HCT116 (cell line): ENCODE results near the gene PDK2. TPM values are rescaled to one million over a fixed set of nuclear protein-coding genes. Genes with fewer than 3 reads are reported as not detected.

Source experiments
- ATAC-seq: fragments of 200-7000 bp; cut with Tn5 transposase; 2 replicates; pipeline ENCODE4 v1.9.1; 2020; ENCODE audit warnings: mild to moderate bottlenecking, moderate library complexity
- BruUV-seq: library from RNA; stranded (reverse); fragments of 400-500 nt; replicated peaks from 2 replicates; lab custom pipeline; 2021; lab: Mats Ljungman, UMichigan
- CTCF ChIA-PET: fragments of 300-600 bp; sonication (Branson Sonifier 250); formaldehyde crosslinking; loops from one replicate; lab custom pipeline; 2021; ENCODE audit warnings: antibody characterized with exemption; lab: Charles Lee
- POLR2A ChIA-PET: fragments of 300-600, 350-600 bp; sonication (Branson Sonifier 250); formaldehyde crosslinking; loops from one replicate; lab custom pipeline; 2021; ENCODE audit warnings: antibody characterized with exemption; lab: Charles Lee
- RAD21 ChIA-PET, 2 experiments: fragments of 300-600 bp; sonication (Branson Sonifier 250); formaldehyde crosslinking; loops; one replicate each; lab custom pipeline; 2023; ENCODE audit warnings: low total read pairs in 2 of 2; ENCODE audit not compliant: uncharacterized antibody in 2 of 2, unreplicated experiment in 2 of 2, low non-redundant PET in 1 of 2; lab: Charles Lee
- DNase-seq: peaks from one replicate; pipeline ENCODE4 v3.0.0-alpha.2; 2010; ENCODE audit warnings: low read depth, low spot score
- H2AFZ ChIP-seq: fragments of 200-600 bp; shearing (Covaris generic), sonication (generic); 2 replicates; pipeline ENCODE4 v1.6.1; 2017; ENCODE audit warnings: low read depth, mixed run types, mixed read lengths, antibody characterized with exemption, low read length; ENCODE audit not compliant: poor library complexity, severe bottlenecking
- H3K27ac ChIP-seq: 2 replicates; pipeline ENCODE4 v1.5.1; 2012; ENCODE audit warnings: low read depth, low read length
- H3K27me3 ChIP-seq: fragments of 200-600 bp; sonication (generic); 2 replicates; pipeline ENCODE4 v1.6.1; 2016; ENCODE audit warnings: mixed run types, low read length, mixed read lengths; ENCODE audit not compliant: insufficient read depth
- H3K36me3 ChIP-seq, 2 experiments: fragments of 200-500 bp in 1 of 2; fragments of 200-600 bp in 1 of 2; sonication (Bioruptor generic) in 1 of 2; sonication (generic) in 1 of 2; 2 replicates each; pipeline versions ENCODE4 v1.5.1 to v1.6.1; 2014 to 2016; ENCODE audit warnings: low read length in 2 of 2, inconsistent platforms in 1 of 2, mixed read lengths in 1 of 2, mixed run types in 1 of 2; ENCODE audit not compliant: insufficient read depth in 2 of 2, control insufficient read depth in 1 of 2
- H3K4me1 ChIP-seq, 2 experiments: fragments of 200-600 bp in 1 of 2; sonication (generic) in 1 of 2; 2 replicates each; pipeline versions ENCODE4 v1.5.1 to v1.6.1; 2012 to 2017; ENCODE audit warnings: low read length in 2 of 2, inconsistent platforms in 1 of 2, mild to moderate bottlenecking in 1 of 2, mixed read lengths in 1 of 2, mixed run types in 1 of 2, moderate library complexity in 1 of 2; ENCODE audit not compliant: insufficient read depth in 2 of 2, control insufficient read depth in 1 of 2
- H3K4me2 ChIP-seq: fragments of 200-600 bp; sonication (generic); 2 replicates; pipeline ENCODE4 v1.6.1; 2017; ENCODE audit warnings: mixed run types, low read length, mixed read lengths
- H3K4me3 ChIP-seq, 2 experiments: fragments of 200-600 bp in 1 of 2; sonication (generic) in 1 of 2; replicated peaks in 1 of 2; 2 replicates each; pipeline ENCODE4 v1.5.1; 2011 to 2016; ENCODE audit warnings: low read length in 2 of 2, control low read depth in 1 of 2, low read depth in 1 of 2, mild to moderate bottlenecking in 1 of 2, mixed read lengths in 1 of 2, mixed run types in 1 of 2
- H3K79me2 ChIP-seq: fragments of 200-600 bp; sonication (generic); 2 replicates; pipeline ENCODE4 v1.6.1; 2017; ENCODE audit warnings: mild to moderate bottlenecking, mixed run types, low read length, moderate library complexity, mixed read lengths; ENCODE audit not compliant: insufficient read depth
- H3K9ac ChIP-seq: fragments of 200-600 bp; sonication (generic); 2 replicates; pipeline ENCODE4 v1.6.1; 2016; ENCODE audit warnings: low read length, mixed read lengths
- H3K9me2 ChIP-seq: fragments of 200-600 bp; sonication (generic), shearing (Covaris generic); 2 replicates; pipeline ENCODE4 v1.6.1; 2017; ENCODE audit warnings: mixed run types, mild to moderate bottlenecking, moderate library complexity; ENCODE audit not compliant: insufficient read depth
- H3K9me3 ChIP-seq, 2 experiments: fragments of 200-500 bp in 1 of 2; fragments of 200-600 bp in 1 of 2; sonication (Bioruptor generic) in 1 of 2; sonication (generic) in 1 of 2; 2 replicates each; pipeline ENCODE4 v1.6.1; 2014 to 2017; ENCODE audit warnings: low read length in 2 of 2, mixed read lengths in 2 of 2, inconsistent platforms in 1 of 2, low read depth in 1 of 2, mild to moderate bottlenecking in 1 of 2, mixed run types in 1 of 2, moderate library complexity in 1 of 2; ENCODE audit not compliant: control insufficient read depth in 1 of 2, insufficient read depth in 1 of 2
- H4K20me1 ChIP-seq: fragments of 200-600 bp; sonication (generic), shearing (Covaris generic); 2 replicates; pipeline ENCODE4 v1.6.1; 2017; ENCODE audit warnings: mixed run types, mild to moderate bottlenecking, moderate library complexity; ENCODE audit not compliant: insufficient read depth
- ATF3 ChIP-seq: IDR thresholded peaks from 2 replicates; pipeline ENCODE4 v1.6.1; 2012
- CEBPB ChIP-seq: IDR thresholded peaks from 2 replicates; pipeline ENCODE4 v1.6.1; 2012; ENCODE audit warnings: low read depth
- CTCF ChIP-seq, 3 experiments: fragments of 200-600 bp in 1 of 3; sonication (generic) in 1 of 3; IDR thresholded peaks in 2 of 3; conservative IDR thresholded peaks in 1 of 3; 2 replicates each; pipeline ENCODE4 v1.5.1; 2012 to 2017; ENCODE audit warnings: low read depth in 2 of 3, low read length in 2 of 3, antibody characterized with exemption in 1 of 3, borderline replicate concordance in 1 of 3, control low read depth in 1 of 3, mild to moderate bottlenecking in 1 of 3, mixed read lengths in 1 of 3, mixed run types in 1 of 3, moderate library complexity in 1 of 3; ENCODE audit not compliant: insufficient read depth in 1 of 3
- EGR1 ChIP-seq: IDR thresholded peaks from 2 replicates; pipeline ENCODE4 v1.6.1; 2012; ENCODE audit warnings: low read depth
- ELF1 ChIP-seq: IDR thresholded peaks from 2 replicates; pipeline ENCODE4 v1.6.1; 2012; ENCODE audit warnings: low read depth, borderline replicate concordance
- EZH2 ChIP-seq: fragments of 200-600 bp; sonication (generic); IDR thresholded peaks from 2 replicates; pipeline ENCODE4 v1.6.1; 2017; ENCODE audit warnings: antibody characterized with exemption, mixed run types
- EZH2phosphoT487 ChIP-seq: fragments of 200-600 bp; IDR thresholded peaks from 2 replicates; pipeline ENCODE4 v1.6.1; 2018; ENCODE audit warnings: antibody characterized with exemption, borderline replicate concordance
- FOSL1 ChIP-seq: IDR thresholded peaks from 2 replicates; pipeline ENCODE4 v1.6.1; 2012; ENCODE audit warnings: low read depth
- JUND ChIP-seq: IDR thresholded peaks from 2 replicates; pipeline ENCODE4 v1.6.1; 2012
- POLR2A ChIP-seq: IDR thresholded peaks from 2 replicates; pipeline ENCODE4 v1.7.0; 2011; ENCODE audit warnings: borderline replicate concordance; ENCODE audit not compliant: insufficient read depth, insufficient read length; ENCODE audit errors: extremely low read depth
- POLR2AphosphoS5 ChIP-seq: IDR thresholded peaks from 2 replicates; pipeline ENCODE4 v1.6.1; 2011; ENCODE audit warnings: mild to moderate bottlenecking, low read depth, low read length, moderate library complexity
- RAD21 ChIP-seq: IDR thresholded peaks from 2 replicates; pipeline ENCODE4 v1.6.1; 2012; ENCODE audit warnings: low read depth, mild to moderate bottlenecking
- SIN3A ChIP-seq: IDR thresholded peaks from 2 replicates; pipeline ENCODE4 v1.6.1; 2012; ENCODE audit warnings: low read depth
- SRF ChIP-seq: IDR thresholded peaks from 2 replicates; pipeline ENCODE4 v1.6.1; 2012; ENCODE audit warnings: low read depth
- TCF7L2 ChIP-seq: IDR thresholded peaks from 2 replicates; pipeline ENCODE4 v1.7.0; 2011; ENCODE audit warnings: borderline replicate concordance, inconsistent platforms; ENCODE audit not compliant: insufficient read depth, insufficient read length; ENCODE audit errors: extremely low read depth
- YY1 ChIP-seq: IDR thresholded peaks from 2 replicates; pipeline ENCODE4 v1.6.1; 2011; ENCODE audit warnings: low read length, low read depth, moderate library complexity, mild to moderate bottlenecking; ENCODE audit not compliant: insufficient replicate concordance; ENCODE audit errors: extremely low read depth
- ZBTB33 ChIP-seq: IDR thresholded peaks from 2 replicates; pipeline ENCODE4 v1.6.1; 2011; ENCODE audit warnings: mild to moderate bottlenecking, low read length, moderate library complexity; ENCODE audit not compliant: insufficient replicate concordance; ENCODE audit errors: extremely low read depth
- ZFX ChIP-seq: fragments of 450-650 bp; IDR thresholded peaks from 2 replicates; pipeline ENCODE4 v1.6.1; 2017
- ZNF274 ChIP-seq: fragments of 200-500 bp; sonication (Bioruptor generic); IDR thresholded peaks from 2 replicates; pipeline ENCODE4 v1.6.1; 2014; ENCODE audit warnings: mild to moderate bottlenecking, low read depth, low read length, inconsistent platforms
- intact Hi-C: fragments of 100-400 bp; cut with micrococcal nuclease; formaldehyde crosslinking; loops from 2 replicates; pipeline ENCODE4 v1.10.0; 2022
- total RNA-seq: library from RNA; stranded (reverse); gene quantifications from one replicate; pipeline ENCODE4 v1.2.1, GENCODE V29; 2021; ENCODE audit not compliant: unreplicated experiment

Gene PDK2
- total RNA-seq, 1 experiment from 2014 or later: 39.1 TPM

- ChIA-PET POLR2A (interaction anchor here (1.1 kb wide), 1 partner anchor 11 kb away, joined by 3 read pairs; no protein-coding TSS in a partner anchor), CTCF (interaction anchor here (0.9 to 1.8 kb wide), 5 partner anchors 9 to 37 kb away, joined by 3 to 5 read pairs (median 5); no protein-coding TSS in a partner anchor), RAD21 (no interaction called here)
- Histone ChIP-seq H3K79me2 (peaks cover 66% of the 10 kb centered on the region), H3K4me2 (no peak overlapping the region), H3K9me3 (no peaks in the 10 kb centered on the region), H3K36me3 (peaks cover 79 to 92% of the 10 kb centered on the region in 2 experiments), H3K9me2 (no peaks in the 10 kb centered on the region), H3K9ac (no peak overlapping the region), H3K4me1 (peaks cover 0 to 9% of the 10 kb centered on the region in 2 experiments; a peak in 1 of 4 replicates), H3K27ac (peak overlapping the region; percentile 13; the same call in 1 of the 2 replicates), H3K27me3 (no peaks in the 10 kb centered on the region), H4K20me1 (peaks cover 4% of the 10 kb centered on the region; the same call in 1 of the 2 replicates), H3K4me3 (no peak overlapping the region), H2AFZ (no peak overlapping the region)
- TF ChIP-seq EZH2phosphoT487 (no peak), POLR2A (no peak), ELF1 (no peak), SRF (no peak), ZBTB33 (no peak), YY1 (no peak), CTCF (IDR thresholded peaks at IDR 0.05 in 2 of 3, conservative IDR thresholded peaks at IDR 0.05 in 1 of 3; ENCODE audit: borderline replicate concordance in 1 of 3, insufficient read depth in 1 of 3, low read depth in 2 of 3, low read length in 2 of 3) (no peak), TCF7L2 (no peak), RAD21 (no peak), SIN3A (no peak), ZNF274 (no peak), CEBPB (no peak), ATF3 (no peak), EZH2 (no peak), JUND (no peak), FOSL1 (no peak), ZFX (no peak), EGR1 (no peak), POLR2AphosphoS5 (no peak)
- intact Hi-C loops: no loop called here
- no TSS peak for BruUV-seq
- ATAC-seq (no peak), DNase-seq (no peak)
These were observed 46.0 kb downstream of the PDK2 start for GRCh38 chr17:50141026-50141744.
